ENCODE data around the gene MMP28.
A peak's percentile ranks its signal among the peaks of the same experiment; 100 is the strongest.

Gene MMP28

GRCh38 chr17:35808240-35808961 is 13.0 kb upstream of the MMP28 start:
- peak; percentile 2 for ATAC-seq
- peak in 1 of 2 donors; percentile 25 for DNase-seq
- Mint-ChIP-seq H3K4me1 (peaks cover 50% of the 10 kb centered on the region), H3K4me3 (peak overlapping the region; percentile 87 to 97), H3K27me3 (no peaks in the 10 kb centered on the region), H3K9me3 (no peaks in the 10 kb centered on the region), H3K27ac (peak overlapping the region; percentile 98 to 100)

- H3K27me3 Mint-ChIP-seq, result no peaks in the 10 kb centered on the region
- H3K9me3 Mint-ChIP-seq, result no peaks in the 10 kb centered on the region
- peak overlapping the region; percentile 87 to 97 for H3K4me3 Mint-ChIP-seq
- H3K4me1 Mint-ChIP-seq, result peaks cover 51% of the 10 kb centered on the region
- ATAC-seq (no peak), DNase-seq (no peak)
- H3K27ac Mint-ChIP-seq, result peak overlapping the region; percentile 3 to 100
These were observed 12.1 kb upstream of the MMP28 start for GRCh38 chr17:35807371-35808144.

- Mint-ChIP-seq H3K4me1 (peaks cover 62% of the 10 kb centered on the region), H3K4me3 (no peak overlapping the region), H3K27me3 (no peaks in the 10 kb centered on the region), H3K9me3 (no peaks in the 10 kb centered on the region), H3K27ac (peak overlapping the region in 1 of 2 donors; percentile 74)
- DNase-seq (peak; percentile 54 to 62), ATAC-seq (peak; percentile 51)
These were observed 9.3 kb upstream of the MMP28 start for GRCh38 chr17:35804658-35805192.

- Mint-ChIP-seq H3K4me1 (peaks cover 41% of the 10 kb centered on the region), H3K27ac (peak overlapping the region; percentile 89), H3K9me3 (no peaks in the 10 kb centered on the region), H3K27me3 (peaks cover 20% of the 10 kb centered on the region), H3K4me3 (peak overlapping the region; percentile 21 to 45)
- peak; percentile 21 for ATAC-seq
- peak; percentile 21 to 29 for DNase-seq
These were observed 6.3 kb upstream of the MMP28 start for GRCh38 chr17:35801583-35802224.

GRCh38 chr17:35799942-35800341 is 4.5 kb upstream of the MMP28 start:
- Mint-ChIP-seq H3K9me3 (no peaks in the 10 kb centered on the region), H3K27ac (no peak overlapping the region), H3K4me1 (peaks cover 47% of the 10 kb centered on the region), H3K27me3 (peaks cover 37% of the 10 kb centered on the region), H3K4me3 (no peak overlapping the region)
- ATAC-seq, result no peak
- no peak for DNase-seq

- no peak overlapping the region for H3K4me3 Mint-ChIP-seq
- no peak for ATAC-seq
- H3K27ac Mint-ChIP-seq, result no peak overlapping the region
- no peaks in the 10 kb centered on the region for H3K9me3 Mint-ChIP-seq
- peaks cover 47% of the 10 kb centered on the region for H3K4me1 Mint-ChIP-seq
- peaks cover 54% of the 10 kb centered on the region for H3K27me3 Mint-ChIP-seq
- DNase-seq, result no peak
These were observed 2.5 kb upstream of the MMP28 start for GRCh38 chr17:35797918-35798317.

- H3K9me3 Mint-ChIP-seq, result no peaks in the 10 kb centered on the region
These were observed 1.9 kb upstream of the MMP28 start for GRCh38 chr17:35797370-35797769.

GRCh38 chr17:35796942-35797341 is 1.5 kb upstream of the MMP28 start:
- DNase-seq (no peak), ATAC-seq (no peak)
- H3K27me3 Mint-ChIP-seq, result peaks cover 60% of the 10 kb centered on the region
- no peaks in the 10 kb centered on the region for H3K9me3 Mint-ChIP-seq
- H3K4me3 Mint-ChIP-seq, result no peak overlapping the region
- peaks cover 37% of the 10 kb centered on the region for H3K4me1 Mint-ChIP-seq
- H3K27ac Mint-ChIP-seq, result no peak overlapping the region

More at GRCh38 chr17:35797370-35797769, 1.9 kb upstream of the MMP28 start:
- DNase-seq (no peak), ATAC-seq (no peak)
- H3K27me3 Mint-ChIP-seq, result peaks cover 56% of the 10 kb centered on the region
- no peak overlapping the region for H3K4me3 Mint-ChIP-seq
- peaks cover 42% of the 10 kb centered on the region for H3K4me1 Mint-ChIP-seq
- H3K27ac Mint-ChIP-seq, result no peak overlapping the region

GRCh38 chr17:35795871-35796265 is 427 bp upstream of the MMP28 start:
- peaks cover 62% of the 10 kb centered on the region for H3K27me3 Mint-ChIP-seq
- peaks cover 27% of the 10 kb centered on the region for H3K4me1 Mint-ChIP-seq

GRCh38 chr17:35793257-35793656 is 2.2 kb downstream of the MMP28 start:
- H3K27ac Mint-ChIP-seq, result no peak overlapping the region
- H3K9me3 Mint-ChIP-seq, result no peaks in the 10 kb centered on the region

More at GRCh38 chr17:35795871-35796265, 427 bp upstream of the MMP28 start:
- no peak for DNase-seq
- no peak for ATAC-seq
- H3K27ac Mint-ChIP-seq, result peak overlapping the region in 1 of 2 donors; percentile 53
- H3K9me3 Mint-ChIP-seq, result no peaks in the 10 kb centered on the region
- H3K4me3 Mint-ChIP-seq, result peak overlapping the region; percentile 84 to 95

GRCh38 chr17:35791681-35792350 is 3.6 kb downstream of the MMP28 start:
- ATAC-seq (no peak), DNase-seq (no peak)
- Mint-ChIP-seq H3K4me1 (peaks cover 50% of the 10 kb centered on the region), H3K27me3 (peaks cover 44% of the 10 kb centered on the region), H3K9me3 (no peaks in the 10 kb centered on the region), H3K4me3 (no peak overlapping the region), H3K27ac (no peak overlapping the region)

More at GRCh38 chr17:35793257-35793656, 2.2 kb downstream of the MMP28 start:
- Mint-ChIP-seq H3K4me1 (peaks cover 37% of the 10 kb centered on the region), H3K27me3 (peaks cover 58% of the 10 kb centered on the region), H3K4me3 (no peak overlapping the region)
- DNase-seq (no peak), ATAC-seq (no peak)

- no peaks in the 10 kb centered on the region for H3K9me3 Mint-ChIP-seq
- H3K4me3 Mint-ChIP-seq, result no peak overlapping the region
- H3K4me1 Mint-ChIP-seq, result peaks cover 44% of the 10 kb centered on the region
- H3K27me3 Mint-ChIP-seq, result peaks cover 35% of the 10 kb centered on the region
- DNase-seq (no peak), ATAC-seq (no peak)
- H3K27ac Mint-ChIP-seq, result no peak overlapping the region
These were observed 4.6 kb downstream of the MMP28 start for GRCh38 chr17:35790841-35791240.

- Mint-ChIP-seq H3K27ac (no peak overlapping the region), H3K4me1 (peaks cover 30% of the 10 kb centered on the region)
These were observed 6.7 kb downstream of the MMP28 start for GRCh38 chr17:35788477-35789368.

GRCh38 chr17:35786941-35787432 is 8.5 kb downstream of the MMP28 start:
- ATAC-seq, result no peak
- Mint-ChIP-seq H3K4me3 (no peak overlapping the region), H3K27ac (no peak overlapping the region), H3K9me3 (no peaks in the 10 kb centered on the region), H3K4me1 (peaks cover 24% of the 10 kb centered on the region), H3K27me3 (peaks cover 3% of the 10 kb centered on the region)
- no peak for DNase-seq

More at GRCh38 chr17:35788477-35789368, 6.7 kb downstream of the MMP28 start:
- H3K9me3 Mint-ChIP-seq, result no peaks in the 10 kb centered on the region
- H3K27me3 Mint-ChIP-seq, result peaks cover 17% of the 10 kb centered on the region
- no peak for DNase-seq
- ATAC-seq, result no peak
- no peak overlapping the region for H3K4me3 Mint-ChIP-seq

Measured in stimulated activated naive CD8-positive, alpha-beta T cell treated with anti-CD3 and anti-CD28 coated beads, Interleukin-15, amount 100 ng/mL, for 72 hours (primary cell).